Measurements from ENCODE around the gene NDUFB5.
A peak's percentile ranks its signal among the peaks of the same experiment; 100 is the strongest.

DNA sequence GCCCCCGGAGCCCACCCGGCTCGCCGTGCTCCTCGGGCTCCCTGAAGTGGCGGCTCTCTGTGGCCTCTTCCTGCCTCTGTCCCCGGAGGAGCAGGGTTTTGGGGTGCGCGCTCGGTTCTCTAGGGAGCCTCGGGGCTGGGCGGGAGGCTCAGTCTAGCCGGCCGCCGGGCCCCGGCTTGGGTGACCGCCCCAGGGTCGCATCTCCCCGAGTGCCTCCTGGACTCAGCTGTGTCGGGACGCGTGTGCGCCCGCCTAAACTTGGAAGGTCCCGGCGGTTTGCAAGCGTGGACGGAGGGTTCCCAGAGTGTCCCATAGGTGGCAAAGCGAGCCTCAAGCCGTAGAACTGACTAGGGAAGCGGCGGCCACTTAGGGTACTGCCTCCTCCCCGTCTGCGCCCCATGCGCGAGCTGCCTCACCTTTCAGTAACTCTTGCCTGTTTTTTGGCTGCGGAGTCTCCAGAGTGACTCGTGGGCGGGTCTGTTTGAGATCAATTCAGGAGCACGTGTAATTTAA is 41.3 kb upstream of the NDUFB5 start:
- TF ChIP-seq, protein P1, sequence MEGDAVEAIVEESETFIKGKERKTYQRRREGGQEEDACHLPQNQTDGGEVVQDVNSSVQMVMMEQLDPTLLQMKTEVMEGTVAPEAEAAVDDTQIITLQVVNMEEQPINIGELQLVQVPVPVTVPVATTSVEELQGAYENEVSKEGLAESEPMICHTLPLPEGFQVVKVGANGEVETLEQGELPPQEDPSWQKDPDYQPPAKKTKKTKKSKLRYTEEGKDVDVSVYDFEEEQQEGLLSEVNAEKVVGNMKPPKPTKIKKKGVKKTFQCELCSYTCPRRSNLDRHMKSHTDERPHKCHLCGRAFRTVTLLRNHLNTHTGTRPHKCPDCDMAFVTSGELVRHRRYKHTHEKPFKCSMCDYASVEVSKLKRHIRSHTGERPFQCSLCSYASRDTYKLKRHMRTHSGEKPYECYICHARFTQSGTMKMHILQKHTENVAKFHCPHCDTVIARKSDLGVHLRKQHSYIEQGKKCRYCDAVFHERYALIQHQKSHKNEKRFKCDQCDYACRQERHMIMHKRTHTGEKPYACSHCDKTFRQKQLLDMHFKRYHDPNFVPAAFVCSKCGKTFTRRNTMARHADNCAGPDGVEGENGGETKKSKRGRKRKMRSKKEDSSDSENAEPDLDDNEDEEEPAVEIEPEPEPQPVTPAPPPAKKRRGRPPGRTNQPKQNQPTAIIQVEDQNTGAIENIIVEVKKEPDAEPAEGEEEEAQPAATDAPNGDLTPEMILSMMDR (IDR thresholded peaks at IDR 0.05 in 8 of 11, conservative IDR thresholded peaks at IDR 0.05 in 3 of 11), result peak; percentile 19 to 74 (median 65)
- no peak for TF ChIP-seq POLR2A (IDR thresholded peaks at IDR 0.05)
